Stomach (tissue), 9 donors: Measurements from ENCODE around the gene BCO1. TPM values are rescaled to one million over a fixed set of nuclear protein-coding genes. Genes with fewer than 3 reads are reported as not detected.

ENCODE experiments used
- DNase-seq, 2 donors: peaks; one replicate each; pipeline versions ENCODE4 v3.0.0 to v3.0.0-alpha.2; 2013 to 2019
- H3K27ac ChIP-seq, 5 donors: fragments of 200-600 bp in 4 of 5; sonication (generic) in 4 of 5; one replicate each; pipeline ENCODE4 v1.5.1; 2013 to 2019; ENCODE audit warnings: mild to moderate bottlenecking in 1 of 5, moderate library complexity in 1 of 5
- H3K27me3 ChIP-seq, 3 donors: fragments of 200-600 bp; sonication (generic); one replicate each; pipeline ENCODE4 v1.5.1; 2017 to 2019; ENCODE audit warnings: mixed run types in 1 of 3
- H3K36me3 ChIP-seq, 4 donors: fragments of 200-600 bp; sonication (generic); 1 replicate in 3 of 4; 2 replicates in 1 of 4; pipeline ENCODE4 v1.5.1; 2016 to 2019
- H3K4me1 ChIP-seq, 4 donors: fragments of 200-600 bp; sonication (generic); one replicate each; pipeline ENCODE4 v1.5.1; 2016 to 2019
- H3K4me3 ChIP-seq, 4 donors: fragments of 200-600 bp; sonication (generic) in 3 of 4; one replicate each; pipeline ENCODE4 v1.5.1; 2016 to 2019; ENCODE audit warnings: mild to moderate bottlenecking in 1 of 4
- H3K9me3 ChIP-seq, 4 donors: fragments of 200-600 bp; sonication (generic); one replicate each; pipeline ENCODE4 v1.5.1; 2016 to 2019
- EP300 ChIP-seq: sonication (generic); formaldehyde crosslinking; IDR thresholded peaks from one replicate; pipeline ENCODE4 v1.6.1; 2017; ENCODE audit warnings: antibody characterized with exemption
- POLR2A ChIP-seq, 4 donors: fragments of 450-650 bp; IDR thresholded peaks; one replicate each; pipeline ENCODE4 v1.6.1; 2016; ENCODE audit warnings: antibody characterized with exemption in 4 of 4, control low read depth in 2 of 4, mild to moderate bottlenecking in 1 of 4, moderate library complexity in 1 of 4
- POLR2AphosphoS5 ChIP-seq, 3 donors: sonication (generic); formaldehyde crosslinking; IDR thresholded peaks; one replicate each; pipeline ENCODE4 v1.6.1; 2016; ENCODE audit warnings: antibody characterized with exemption in 3 of 3
- WGBS, 5 donors: extraction: QIAGEN DNeasy Blood & Tissue Kit in 3 of 5; methylation state at CpG; one replicate each; pipeline versions ENCODE4 v1.1.5 to v1.1.7; 2013 to 2018; 5-methylcytosine and 5-hydroxymethylcytosine counted together
- intact Hi-C: fragments of 100-400 bp; cut with DNase I; formaldehyde crosslinking; loops from one replicate; pipeline ENCODE4 v1.15.1; 2023; ENCODE audit warnings: low total_unique reads
- polyA plus RNA-seq, 3 donors: library from polyadenylated mRNA; stranded (reverse); fragments of 200-250 nt; gene quantifications; one replicate each; pipeline ENCODE4 v1.2.3, GENCODE V29; 2013
- total RNA-seq, 5 donors: library from RNA; depleted of rRNA; stranded (reverse); fragments of >200 nt; gene quantifications; one replicate each; pipeline versions ENCODE4 v1.1.0 to v1.2.3, GENCODE V29; 2014 to 2016
- TF ChIP-seq, protein P1 (sequence below), 7 experiments: fragments of 450-650 bp in 4 of 7; fragments of 200-600 bp in 3 of 7; sonication (generic) in 3 of 7; IDR thresholded peaks; one replicate each; pipeline ENCODE4 v1.5.1; 2016 to 2019; ENCODE audit warnings: antibody characterized with exemption in 7 of 7, control low read depth in 2 of 7, mild to moderate bottlenecking in 1 of 7
- donor health status: healthy with polysubstance abuse.
- donor health status: Bipolar disorder and iron deficiency.
- donor health status: healthy.

The BCO1 gene
- total and polyA plus RNA-seq, 8 donors, result 0.38 to 5.8 (median 2.1) TPM; not detected in 3

DNA sequence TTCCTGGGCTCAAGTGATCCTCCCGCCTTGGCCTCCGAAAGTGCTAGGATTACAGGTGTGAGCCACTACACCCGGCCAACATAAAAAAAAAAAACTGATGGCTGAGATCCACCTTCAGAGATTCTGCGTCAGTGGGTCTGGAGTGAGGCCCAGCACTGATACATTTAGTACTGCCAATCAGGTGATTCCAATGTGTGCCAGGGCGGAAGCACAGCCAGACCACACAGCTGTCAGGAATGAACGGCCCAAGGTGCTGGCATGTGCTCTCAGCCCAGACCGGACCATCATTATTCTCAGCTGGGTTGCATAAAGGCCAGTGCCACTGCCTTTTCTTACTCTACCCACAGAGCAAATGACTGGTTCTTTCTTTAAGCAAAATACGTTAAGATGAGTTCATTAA, 1.2 kb upstream of the BCO1 start:
- Histone ChIP-seq H3K4me1 (peaks cover 9 to 29% (median 20%) of the 10 kb centered on the region in 4 donors), H3K36me3 (no peaks in the 10 kb centered on the region), H3K27me3 (no peaks in the 10 kb centered on the region), H3K4me3 (no peak overlapping the region), H3K27ac (peak overlapping the region; percentile 41 to 85 (median 82)), H3K9me3 (no peaks in the 10 kb centered on the region)
- WGBS, 5 donors, result 36 to 53% (median 46%) methylated on average over 8 of the region's 8 CpGs
- TF ChIP-seq POLR2A (IDR thresholded peaks at IDR 0.05) (no peak), POLR2AphosphoS5 (IDR thresholded peaks at IDR 0.05) (peak; percentile 50 to 82 (median 78)), EP300 (no peak)
- TF ChIP-seq, protein P1, sequence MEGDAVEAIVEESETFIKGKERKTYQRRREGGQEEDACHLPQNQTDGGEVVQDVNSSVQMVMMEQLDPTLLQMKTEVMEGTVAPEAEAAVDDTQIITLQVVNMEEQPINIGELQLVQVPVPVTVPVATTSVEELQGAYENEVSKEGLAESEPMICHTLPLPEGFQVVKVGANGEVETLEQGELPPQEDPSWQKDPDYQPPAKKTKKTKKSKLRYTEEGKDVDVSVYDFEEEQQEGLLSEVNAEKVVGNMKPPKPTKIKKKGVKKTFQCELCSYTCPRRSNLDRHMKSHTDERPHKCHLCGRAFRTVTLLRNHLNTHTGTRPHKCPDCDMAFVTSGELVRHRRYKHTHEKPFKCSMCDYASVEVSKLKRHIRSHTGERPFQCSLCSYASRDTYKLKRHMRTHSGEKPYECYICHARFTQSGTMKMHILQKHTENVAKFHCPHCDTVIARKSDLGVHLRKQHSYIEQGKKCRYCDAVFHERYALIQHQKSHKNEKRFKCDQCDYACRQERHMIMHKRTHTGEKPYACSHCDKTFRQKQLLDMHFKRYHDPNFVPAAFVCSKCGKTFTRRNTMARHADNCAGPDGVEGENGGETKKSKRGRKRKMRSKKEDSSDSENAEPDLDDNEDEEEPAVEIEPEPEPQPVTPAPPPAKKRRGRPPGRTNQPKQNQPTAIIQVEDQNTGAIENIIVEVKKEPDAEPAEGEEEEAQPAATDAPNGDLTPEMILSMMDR (IDR thresholded peaks at IDR 0.05), result no peak
- peak; percentile 45 to 89 for DNase-seq
- intact Hi-C loops, result no loop called here

- TF ChIP-seq POLR2AphosphoS5 (IDR thresholded peaks at IDR 0.05) (no peak), POLR2A (IDR thresholded peaks at IDR 0.05) (no peak), EP300 (no peak)
- TF ChIP-seq, protein P1 (IDR thresholded peaks at IDR 0.05), result no peak
- DNase-seq, result no peak
- Histone ChIP-seq H3K4me1 (peaks cover 9 to 29% (median 20%) of the 10 kb centered on the region in 4 donors), H3K36me3 (no peaks in the 10 kb centered on the region), H3K27me3 (no peaks in the 10 kb centered on the region), H3K4me3 (peak overlapping the region in 3 of 4 donors; percentile 31 to 44 (median 37)), H3K9me3 (no peaks in the 10 kb centered on the region), H3K27ac (peak overlapping the region; percentile 79 to 85 (median 82))
- WGBS, 5 donors, result 53 to 59% (median 55%) methylated on average over 10 of the region's 10 CpGs
- intact Hi-C loops, result no loop called here
Observed at GRCh38 chr16:81237942-81238295, 570 bp upstream of the BCO1 start.

DNA sequence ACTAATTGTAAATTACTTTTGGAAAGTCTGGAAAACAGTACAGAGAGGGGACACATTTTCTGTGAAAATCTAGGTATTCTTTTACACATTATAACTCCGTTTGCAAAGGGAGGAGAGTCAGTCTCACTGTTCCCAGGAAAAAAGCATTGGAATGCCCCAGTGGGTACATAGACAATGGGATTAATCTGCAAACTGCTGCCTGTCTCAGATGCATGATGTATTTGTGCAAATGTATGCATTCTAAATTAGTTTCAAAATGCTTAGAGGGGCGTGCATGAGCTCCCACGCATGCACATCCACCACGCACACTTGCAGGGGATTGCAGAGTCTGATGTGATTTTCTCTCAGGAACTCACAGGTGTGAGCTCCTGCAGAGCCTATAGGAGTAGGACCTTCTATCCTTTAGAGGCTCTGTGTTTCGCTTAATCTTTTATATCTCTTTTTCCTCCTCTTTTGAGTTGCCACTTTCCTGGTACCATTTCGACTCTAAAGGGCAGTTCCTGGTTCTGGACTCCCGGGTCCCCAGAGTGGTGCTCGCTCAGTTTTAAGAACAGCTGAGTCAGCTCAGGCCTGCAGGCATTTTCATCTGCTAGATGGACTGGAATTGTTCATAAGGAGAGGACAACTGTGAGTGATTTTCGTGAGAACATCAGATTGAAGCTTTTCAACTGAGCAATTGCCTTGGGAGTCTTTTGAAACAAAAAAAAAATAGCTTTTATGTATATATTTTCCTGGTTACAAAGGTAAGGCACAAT, 1.1 kb downstream of the BCO1 start:
- Histone ChIP-seq H3K27ac (peak overlapping the region in 4 of 5 donors; percentile 79 to 85 (median 83)), H3K36me3 (no peaks in the 10 kb centered on the region), H3K4me1 (peaks cover 9 to 29% (median 20%) of the 10 kb centered on the region in 4 donors), H3K9me3 (no peaks in the 10 kb centered on the region), H3K4me3 (peak overlapping the region in 2 of 4 donors; percentile 33 to 37), H3K27me3 (no peaks in the 10 kb centered on the region)
- TF ChIP-seq, protein P1 (IDR thresholded peaks at IDR 0.05), result no peak
- TF ChIP-seq POLR2A (IDR thresholded peaks at IDR 0.05) (no peak), POLR2AphosphoS5 (IDR thresholded peaks at IDR 0.05) (no peak)
- intact Hi-C loops, result no loop called here
- no peak for DNase-seq
- WGBS, 5 donors, result 63 to 74% (median 72%) methylated on average over 9 of the region's 9 CpGs

DNA sequence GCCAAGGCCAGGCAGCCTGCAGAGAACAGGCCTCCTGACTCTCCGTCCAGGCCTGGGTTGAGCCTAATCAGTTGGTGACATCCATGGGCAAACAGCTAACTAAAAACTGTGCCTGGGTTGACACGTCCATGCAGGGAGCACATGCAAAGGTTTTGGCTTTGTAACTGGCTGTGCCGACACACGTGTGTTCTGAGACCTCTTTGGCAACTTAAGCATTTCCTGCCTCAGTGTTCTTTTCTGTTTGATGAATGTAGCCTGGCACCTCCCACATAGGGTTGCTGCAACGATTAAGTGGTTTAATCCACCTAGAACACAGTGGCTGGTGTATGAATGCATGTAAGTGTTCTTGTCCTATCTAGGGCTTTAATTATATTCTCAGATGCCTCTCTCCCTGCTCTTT, 3.2 kb downstream of the BCO1 start:
- Histone ChIP-seq H3K4me3 (no peak overlapping the region), H3K27me3 (no peaks in the 10 kb centered on the region), H3K9me3 (no peaks in the 10 kb centered on the region), H3K27ac (no peak overlapping the region), H3K4me1 (peaks cover 9 to 29% (median 20%) of the 10 kb centered on the region in 4 donors), H3K36me3 (no peaks in the 10 kb centered on the region)
- WGBS, 5 donors, result 74 to 81% (median 78%) methylated on average over 5 of the region's 5 CpGs
- TF ChIP-seq, protein P1 (IDR thresholded peaks at IDR 0.05), result no peak
- TF ChIP-seq EP300 (no peak), POLR2AphosphoS5 (IDR thresholded peaks at IDR 0.05) (no peak), POLR2A (IDR thresholded peaks at IDR 0.05) (no peak)
- intact Hi-C loops, result no loop called here
- no peak for DNase-seq
